Fibroblast of mammary gland (primary cell): ENCODE data around the gene SLC2A9.

Experiments
- DNase-seq: peaks from one replicate; pipeline ENCODE4 v3.0.0-alpha.2; 2010; ENCODE audit warnings: low read depth
- H3K4me3 ChIP-seq: 2 replicates; pipeline ENCODE4 v1.5.1; 2011; ENCODE audit warnings: low read depth, mild to moderate bottlenecking, low read length, moderate library complexity; ENCODE audit not compliant: control insufficient read depth
- TF ChIP-seq, protein P1 (sequence below): conservative IDR thresholded peaks from 2 replicates; pipeline ENCODE4 v1.5.1; 2011; ENCODE audit warnings: low read depth, low read length, inconsistent platforms; ENCODE audit not compliant: control insufficient read depth, insufficient read depth

The SLC2A9 gene

DNA sequence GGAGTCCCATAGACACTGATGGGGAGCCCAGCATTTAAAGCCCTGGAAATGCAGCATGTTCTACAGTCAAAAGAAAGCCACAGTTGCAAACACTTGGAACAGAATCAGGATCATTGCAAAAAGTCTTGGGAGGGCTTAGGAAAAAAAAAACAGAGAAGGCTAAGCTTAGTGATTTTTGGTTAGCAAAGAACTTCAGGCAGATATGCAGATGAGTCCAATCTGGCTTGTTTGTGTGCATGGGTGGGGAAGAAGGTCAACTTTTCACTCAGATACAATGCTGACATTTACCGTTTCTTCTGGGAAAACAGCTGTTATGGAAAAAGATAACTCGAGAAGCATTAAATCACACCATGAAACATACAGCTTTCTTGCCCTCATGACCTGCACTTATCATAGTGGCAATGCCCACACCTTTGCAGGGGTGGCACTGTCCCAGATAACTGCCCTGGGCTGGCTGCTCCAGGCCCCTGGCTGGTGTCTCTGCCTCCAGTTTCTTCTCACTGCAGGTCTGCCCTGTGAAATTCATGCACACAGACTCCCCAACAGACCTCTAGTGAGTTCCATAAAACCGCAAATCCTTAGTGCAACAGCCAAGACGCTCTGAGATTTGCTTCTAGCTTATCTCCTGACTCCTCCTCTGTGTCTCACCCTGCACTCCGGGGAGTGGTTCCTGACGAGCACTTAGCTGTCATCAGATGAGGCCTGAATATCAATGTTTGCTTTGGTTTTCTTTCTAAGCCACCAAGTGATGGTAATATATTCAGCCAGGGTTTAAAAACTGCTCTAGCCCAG lies 140.7 kb downstream of the SLC2A9 start:
- peak; percentile 4 for DNase-seq
- TF ChIP-seq, protein P1, sequence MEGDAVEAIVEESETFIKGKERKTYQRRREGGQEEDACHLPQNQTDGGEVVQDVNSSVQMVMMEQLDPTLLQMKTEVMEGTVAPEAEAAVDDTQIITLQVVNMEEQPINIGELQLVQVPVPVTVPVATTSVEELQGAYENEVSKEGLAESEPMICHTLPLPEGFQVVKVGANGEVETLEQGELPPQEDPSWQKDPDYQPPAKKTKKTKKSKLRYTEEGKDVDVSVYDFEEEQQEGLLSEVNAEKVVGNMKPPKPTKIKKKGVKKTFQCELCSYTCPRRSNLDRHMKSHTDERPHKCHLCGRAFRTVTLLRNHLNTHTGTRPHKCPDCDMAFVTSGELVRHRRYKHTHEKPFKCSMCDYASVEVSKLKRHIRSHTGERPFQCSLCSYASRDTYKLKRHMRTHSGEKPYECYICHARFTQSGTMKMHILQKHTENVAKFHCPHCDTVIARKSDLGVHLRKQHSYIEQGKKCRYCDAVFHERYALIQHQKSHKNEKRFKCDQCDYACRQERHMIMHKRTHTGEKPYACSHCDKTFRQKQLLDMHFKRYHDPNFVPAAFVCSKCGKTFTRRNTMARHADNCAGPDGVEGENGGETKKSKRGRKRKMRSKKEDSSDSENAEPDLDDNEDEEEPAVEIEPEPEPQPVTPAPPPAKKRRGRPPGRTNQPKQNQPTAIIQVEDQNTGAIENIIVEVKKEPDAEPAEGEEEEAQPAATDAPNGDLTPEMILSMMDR = no peak

DNA sequence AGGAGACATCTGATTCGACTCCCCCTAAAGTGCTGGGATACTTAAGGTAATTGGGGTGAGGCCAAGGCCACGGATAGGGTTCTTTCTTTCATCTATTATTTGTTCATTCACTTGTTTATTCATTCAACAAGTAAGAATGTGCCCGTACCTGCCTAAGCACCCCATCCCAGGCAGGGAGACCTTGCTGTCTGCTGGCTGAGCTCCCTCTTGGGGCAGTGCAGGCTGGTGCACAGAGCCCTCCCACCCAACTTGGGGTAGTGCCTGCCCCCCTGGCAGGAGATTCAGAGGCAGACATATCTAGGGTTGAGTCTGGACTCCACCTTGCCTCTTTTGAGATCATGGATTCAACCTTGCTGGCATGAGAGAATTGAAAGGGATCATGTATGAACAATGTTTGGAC lies 144.2 kb downstream of the SLC2A9 start:
- DNase-seq = no peak
- TF ChIP-seq, protein P1 = no peak
- no peak overlapping the region for H3K4me3 ChIP-seq

More for the DNA sequence above, 140.7 kb downstream of the SLC2A9 start:
- no peak overlapping the region for H3K4me3 ChIP-seq

DNA sequence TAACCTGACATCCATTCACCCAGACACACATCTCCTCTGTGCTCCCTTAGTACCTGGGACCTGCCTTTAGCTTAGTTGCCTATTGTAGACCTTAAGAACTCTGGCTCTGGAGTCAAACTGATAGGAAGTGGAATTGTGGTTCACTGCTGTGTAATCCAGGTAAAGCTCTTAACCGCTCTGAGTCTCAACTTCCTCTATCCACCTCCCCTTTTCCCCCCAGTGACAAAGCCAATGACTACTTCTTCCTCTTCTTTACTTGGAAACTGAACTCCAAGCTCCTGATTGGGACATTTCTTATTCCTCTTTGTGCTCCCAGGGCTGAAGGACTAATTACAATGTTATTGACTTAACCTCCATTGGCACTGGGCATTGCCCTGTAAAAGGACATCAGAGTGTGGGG lies 145.8 kb downstream of the SLC2A9 start:
- no peak overlapping the region for H3K4me3 ChIP-seq
- DNase-seq = no peak
- TF ChIP-seq, protein P1 = no peak

DNA sequence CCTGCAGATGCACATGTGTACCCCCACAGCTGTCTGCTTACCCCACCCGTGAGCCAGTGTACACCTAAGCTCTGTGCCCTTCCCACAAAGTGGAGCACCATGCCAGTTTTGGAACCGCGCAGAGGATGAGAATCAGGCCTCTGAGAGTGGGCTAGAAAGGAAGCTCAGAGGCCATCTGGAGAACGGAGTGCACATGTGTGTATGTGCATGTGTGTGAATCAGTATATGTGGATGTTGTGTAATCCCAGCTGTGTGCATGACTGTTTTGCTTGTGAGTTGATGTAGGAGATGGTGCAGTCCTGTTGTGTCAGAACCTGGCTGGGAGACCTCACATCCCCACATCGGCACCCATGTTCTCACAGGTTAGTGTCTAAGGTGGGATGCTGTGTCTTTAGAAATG lies 146.9 kb downstream of the SLC2A9 start:
- DNase-seq = no peak
- TF ChIP-seq, protein P1 = no peak
- H3K4me3 ChIP-seq = no peak overlapping the region

DNA sequence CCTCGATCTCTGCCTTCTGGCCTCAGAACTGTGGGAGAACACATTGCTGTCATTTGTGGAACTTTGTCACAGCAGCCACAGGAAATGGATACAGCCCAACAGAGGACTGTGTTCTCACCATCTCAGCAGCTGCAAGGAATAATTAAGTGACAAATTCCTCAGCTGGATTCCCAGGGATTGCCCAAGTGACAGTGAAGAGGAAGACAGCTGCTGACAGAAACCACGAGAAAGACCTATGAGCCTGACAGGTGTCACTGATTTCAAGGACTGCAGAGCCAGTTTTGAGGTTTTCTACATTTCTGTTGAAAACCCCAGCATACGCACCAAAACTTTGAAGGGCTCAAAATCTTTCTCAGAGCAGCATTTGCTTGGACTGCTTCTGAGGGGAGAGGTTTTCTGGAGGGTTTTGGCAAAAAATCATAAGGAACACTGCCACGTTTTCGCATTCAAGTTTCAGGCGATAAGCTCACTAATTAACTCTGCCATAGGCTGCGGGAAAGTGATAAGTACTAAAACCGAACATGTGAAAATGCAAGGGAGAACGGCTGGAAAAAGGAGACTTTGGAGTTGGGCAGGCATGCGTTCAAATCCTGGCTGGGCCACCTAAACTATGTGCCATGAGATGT lies 151.0 kb downstream of the SLC2A9 start:
- TF ChIP-seq, protein P1 = no peak
- DNase-seq = no peak
- H3K4me3 ChIP-seq = no peak overlapping the region

DNA sequence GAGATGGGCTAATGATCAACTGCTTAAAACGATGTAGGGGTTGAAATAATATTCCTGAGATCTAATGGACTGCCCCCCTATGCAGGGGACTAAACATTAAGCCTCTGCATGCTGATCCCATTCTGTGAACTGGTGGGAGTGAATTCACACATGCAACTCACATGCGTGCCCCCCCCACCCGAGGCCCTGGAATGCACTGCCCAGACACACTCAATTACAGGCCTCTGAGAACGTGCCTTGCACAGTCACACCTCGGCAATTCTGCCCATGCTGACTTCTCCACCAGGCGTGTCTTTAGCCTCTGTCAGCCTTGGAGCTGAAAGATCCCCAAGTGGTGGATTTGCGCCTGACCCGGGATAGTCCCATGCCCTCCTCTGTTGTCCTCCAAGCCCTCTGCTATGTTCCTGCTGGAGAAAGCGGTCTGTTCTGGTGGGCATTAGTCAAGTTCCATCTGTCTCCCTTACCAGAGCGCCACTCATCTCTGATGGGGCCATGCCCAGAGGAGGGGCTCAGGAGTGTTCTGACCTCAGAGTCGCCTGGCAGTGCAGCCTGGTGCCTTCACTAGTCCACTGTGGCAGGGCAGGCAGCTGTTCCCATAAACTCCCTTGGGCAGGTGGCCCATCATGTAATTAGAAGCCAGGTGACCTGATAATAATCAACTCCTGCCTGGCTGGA lies 153.4 kb downstream of the SLC2A9 start:
- H3K4me3 ChIP-seq = no peak overlapping the region
- no peak for DNase-seq
- TF ChIP-seq, protein P1 = no peak
